ENCODE data around the gene ACTG2.

The ACTG2 gene

GRCh38 chr2:73907840-73908452 lies 15.1 kb downstream of the ACTG2 start:
- no peaks in the 10 kb centered on the region for H3K36me3 ChIP-seq (ENCODE audit: insufficient read depth, low read length)
- no peaks in the 10 kb centered on the region for H3K4me1 ChIP-seq (ENCODE audit: insufficient read depth, low read length)
- H4K20me1 ChIP-seq (ENCODE audit: insufficient read depth, low read length): no peaks in the 10 kb centered on the region
- peak; percentile 89 for ATAC-seq (ENCODE audit: insufficient read depth, low read depth)
- no peaks in the 10 kb centered on the region for H3K27me3 ChIP-seq (ENCODE audit: insufficient read depth, low read length, poor library complexity)
- no peak overlapping the region for H3K4me2 ChIP-seq (ENCODE audit: insufficient read depth, low read length)
- H2AFZ ChIP-seq (ENCODE audit: low read depth, low read length): peak overlapping the region; percentile 29
- H3K4me3 ChIP-seq (ENCODE audit: low read depth in 1 of 2, low read length in 2 of 2): no peak overlapping the region
- no peak overlapping the region for H3K27ac ChIP-seq (ENCODE audit: low read length)
- no peaks in the 10 kb centered on the region for H3K9me3 ChIP-seq (ENCODE audit: insufficient read depth, low read length, severe bottlenecking)
- H3K9ac ChIP-seq (ENCODE audit: low read depth, low read length): no peak overlapping the region
- TF ChIP-seq CTCF (IDR thresholded peaks at IDR 0.05; ENCODE audit: borderline replicate concordance, extremely low read depth, low read length, poor library complexity, severe bottlenecking) (peak; percentile 73), EZH2 (IDR thresholded peaks at IDR 0.05; ENCODE audit: borderline replicate concordance, low read depth, low read length, severe bottlenecking) (no peak)
- no peaks in the 10 kb centered on the region for H3K79me2 ChIP-seq (ENCODE audit: insufficient read depth, low read length)
- peak; percentile 46 for DNase-seq

- H3K4me1 ChIP-seq (ENCODE audit: insufficient read depth, low read length): no peaks in the 10 kb centered on the region
- H4K20me1 ChIP-seq (ENCODE audit: insufficient read depth, low read length): no peaks in the 10 kb centered on the region
- ATAC-seq (ENCODE audit: insufficient read depth, low read depth) (no peak), DNase-seq (no peak)
- TF ChIP-seq CTCF (IDR thresholded peaks at IDR 0.05; ENCODE audit: borderline replicate concordance, extremely low read depth, low read length, poor library complexity, severe bottlenecking): no peak
- TF ChIP-seq EZH2 (IDR thresholded peaks at IDR 0.05; ENCODE audit: borderline replicate concordance, low read depth, low read length, severe bottlenecking): no peak
- no peak overlapping the region for H3K9ac ChIP-seq (ENCODE audit: low read depth, low read length)
- no peaks in the 10 kb centered on the region for H3K27me3 ChIP-seq (ENCODE audit: insufficient read depth, low read length, poor library complexity)
- no peak overlapping the region for H3K27ac ChIP-seq (ENCODE audit: low read length)
- no peak overlapping the region for H2AFZ ChIP-seq (ENCODE audit: low read depth, low read length)
- no peak overlapping the region for H3K4me2 ChIP-seq (ENCODE audit: insufficient read depth, low read length)
- no peak overlapping the region for H3K4me3 ChIP-seq (ENCODE audit: low read depth in 1 of 2, low read length in 2 of 2)
- no peaks in the 10 kb centered on the region for H3K79me2 ChIP-seq (ENCODE audit: insufficient read depth, low read length)
- H3K36me3 ChIP-seq (ENCODE audit: insufficient read depth, low read length): no peaks in the 10 kb centered on the region
- H3K9me3 ChIP-seq (ENCODE audit: insufficient read depth, low read length, severe bottlenecking): no peaks in the 10 kb centered on the region
Measured at GRCh38 chr2:73908689-73909652, 16.2 kb downstream of the ACTG2 start.

- H3K4me1 ChIP-seq (ENCODE audit: insufficient read depth, low read length): no peaks in the 10 kb centered on the region
- no peaks in the 10 kb centered on the region for H3K27me3 ChIP-seq (ENCODE audit: insufficient read depth, low read length, poor library complexity)
- no peaks in the 10 kb centered on the region for H3K9me3 ChIP-seq (ENCODE audit: insufficient read depth, low read length, severe bottlenecking)
- TF ChIP-seq EZH2 (IDR thresholded peaks at IDR 0.05; ENCODE audit: borderline replicate concordance, low read depth, low read length, severe bottlenecking): no peak
- TF ChIP-seq CTCF (IDR thresholded peaks at IDR 0.05; ENCODE audit: borderline replicate concordance, extremely low read depth, low read length, poor library complexity, severe bottlenecking): no peak
- no peak for ATAC-seq (ENCODE audit: insufficient read depth, low read depth)
- no peaks in the 10 kb centered on the region for H4K20me1 ChIP-seq (ENCODE audit: insufficient read depth, low read length)
- H3K4me2 ChIP-seq (ENCODE audit: insufficient read depth, low read length): no peak overlapping the region
- H3K9ac ChIP-seq (ENCODE audit: low read depth, low read length): no peak overlapping the region
- H3K4me3 ChIP-seq (ENCODE audit: low read depth in 1 of 2, low read length in 2 of 2): no peak overlapping the region
- no peaks in the 10 kb centered on the region for H3K79me2 ChIP-seq (ENCODE audit: insufficient read depth, low read length)
- no peak overlapping the region for H2AFZ ChIP-seq (ENCODE audit: low read depth, low read length)
- no peaks in the 10 kb centered on the region for H3K36me3 ChIP-seq (ENCODE audit: insufficient read depth, low read length)
- no peak overlapping the region for H3K27ac ChIP-seq (ENCODE audit: low read length)
- DNase-seq: no peak
Measured at GRCh38 chr2:73910873-73911547, 18.2 kb downstream of the ACTG2 start.
